SK-N-SH treated with all-trans-retinoic acid at 6 μM for 48 hours (cell line): ENCODE results near the gene PCDH9.

Experiments used
- ATAC-seq: fragments of 200-7000 bp; cut with Tn5 transposase; 3 replicates; pipeline ENCODE4 v1.9.1; 2020; ENCODE audit warnings: mild to moderate bottlenecking, moderate library complexity
- BACH2 ChIP-seq: fragments of 250-450 bp; sonication (Bioruptor Pico); IDR thresholded peaks from 2 replicates; pipeline ENCODE4 v1.9.0; 2021; ENCODE audit warnings: mild to moderate bottlenecking, borderline replicate concordance
- CREB5 ChIP-seq: fragments of 250-450 bp; sonication (Bioruptor Pico); IDR thresholded peaks from 2 replicates; pipeline ENCODE4 v1.5.1; 2020; ENCODE audit warnings: low read depth, mild to moderate bottlenecking, moderate library complexity
- CSDC2 ChIP-seq: fragments of 250-450 bp; sonication (Bioruptor Pico); IDR thresholded peaks from 2 replicates; pipeline ENCODE4 v1.5.0; 2020; ENCODE audit warnings: mild to moderate bottlenecking, moderate library complexity
- CSRNP3 ChIP-seq: fragments of 250-450 bp; sonication (Bioruptor Pico); IDR thresholded peaks from 2 replicates; pipeline ENCODE4 v1.5.1; 2021; ENCODE audit warnings: mild to moderate bottlenecking, moderate library complexity
- ESRRG ChIP-seq: fragments of 250-450 bp; sonication (Bioruptor Pico); IDR thresholded peaks from 2 replicates; pipeline ENCODE4 v1.6.1; 2021; ENCODE audit warnings: mild to moderate bottlenecking
- GLIS3 ChIP-seq: fragments of 250-450 bp; sonication (Bioruptor Pico); IDR thresholded peaks from 2 replicates; pipeline ENCODE4 v1.5.0; 2020; ENCODE audit warnings: mild to moderate bottlenecking, moderate library complexity
- ISL1 ChIP-seq: fragments of 250-450 bp; sonication (Bioruptor Pico); IDR thresholded peaks from 2 replicates; pipeline ENCODE4 v2.1.2; 2022; ENCODE audit warnings: mild to moderate bottlenecking, moderate library complexity
- OSR1 ChIP-seq: fragments of 250-450 bp; sonication (Bioruptor Pico); IDR thresholded peaks from 2 replicates; pipeline ENCODE4 v1.8.0; 2022; ENCODE audit warnings: moderate library complexity, mild to moderate bottlenecking, inconsistent platforms
- POU6F1 ChIP-seq: fragments of 250-450 bp; sonication (Bioruptor Pico); IDR thresholded peaks from 2 replicates; pipeline ENCODE4 v1.8.0; 2021; ENCODE audit warnings: low read depth, mild to moderate bottlenecking, moderate library complexity, borderline replicate concordance
- PPARA ChIP-seq: fragments of 250-450 bp; sonication (Bioruptor Pico); IDR thresholded peaks from 2 replicates; pipeline ENCODE4 v1.5.0; 2020; ENCODE audit warnings: mild to moderate bottlenecking, borderline replicate concordance
- RARB ChIP-seq: fragments of 250-450 bp; sonication (Bioruptor Pico); IDR thresholded peaks from 2 replicates; pipeline ENCODE4 v1.8.0; 2021; ENCODE audit warnings: mild to moderate bottlenecking, moderate library complexity
- SNAI2 ChIP-seq: fragments of 250-450 bp; sonication (Bioruptor Pico); IDR thresholded peaks from 2 replicates; pipeline ENCODE4 v1.5.0; 2020; ENCODE audit warnings: mild to moderate bottlenecking, moderate library complexity
- TCF4 ChIP-seq: fragments of 250-450 bp; sonication (Bioruptor Pico); IDR thresholded peaks from 2 replicates; pipeline ENCODE4 v1.8.0; 2021; ENCODE audit warnings: mild to moderate bottlenecking, moderate library complexity, borderline replicate concordance
- TOX ChIP-seq: fragments of 250-450 bp; sonication (Bioruptor Pico); IDR thresholded peaks from 2 replicates; pipeline ENCODE4 v1.8.0; 2021; ENCODE audit warnings: mild to moderate bottlenecking, moderate library complexity, borderline replicate concordance
- TSHZ2 ChIP-seq: fragments of 250-450 bp; sonication (Bioruptor Pico); IDR thresholded peaks from 2 replicates; pipeline ENCODE4 v1.5.0; 2020; ENCODE audit warnings: mild to moderate bottlenecking, moderate library complexity
- ZFP3 ChIP-seq: fragments of 250-450 bp; sonication (Bioruptor Pico); IDR thresholded peaks from 2 replicates; pipeline ENCODE4 v1.5.0; 2020; ENCODE audit warnings: mild to moderate bottlenecking, moderate library complexity
- ZFP30 ChIP-seq: fragments of 450-650 bp; formaldehyde crosslinking; IDR thresholded peaks from 2 replicates; pipeline ENCODE4 v1.5.0; 2022; ENCODE audit warnings: mild to moderate bottlenecking, moderate library complexity
- ZNF565 ChIP-seq: fragments of 450-650 bp; formaldehyde crosslinking; conservative IDR thresholded peaks from 2 replicates; pipeline ENCODE4 v1.5.0; 2020; ENCODE audit warnings: low read depth, mild to moderate bottlenecking, moderate library complexity
- ZNF70 ChIP-seq: fragments of 450-650 bp; formaldehyde crosslinking; IDR thresholded peaks from 2 replicates; pipeline ENCODE4 v1.5.0; 2020; ENCODE audit warnings: mild to moderate bottlenecking, moderate library complexity
- ZNF8 ChIP-seq: fragments of 450-650 bp; formaldehyde crosslinking; IDR thresholded peaks from 2 replicates; pipeline ENCODE4 v1.5.0; 2020; ENCODE audit warnings: mild to moderate bottlenecking, moderate library complexity

Gene PCDH9

GRCh38 chr13:67014399-67014798 lies 215.7 kb downstream of the PCDH9 start:
- no peak for ATAC-seq
- no peak for TF ChIP-seq TSHZ2 (CRISPR knock-in tag)
- no peak for TF ChIP-seq TCF4 (CRISPR knock-in tag)
- TF ChIP-seq CREB5 (CRISPR knock-in tag), result no peak
- TF ChIP-seq PPARA (CRISPR knock-in tag), result no peak
- no peak for TF ChIP-seq RARB (CRISPR knock-in tag)
- TF ChIP-seq ESRRG, result no peak
- no peak for TF ChIP-seq GLIS3 (CRISPR knock-in tag)
- TF ChIP-seq ZFP3 (CRISPR knock-in tag), result no peak
- TF ChIP-seq OSR1 (CRISPR knock-in tag), result no peak
- TF ChIP-seq ZFP30 (CRISPR knock-in tag), result no peak
- no peak for TF ChIP-seq TOX (CRISPR knock-in tag)
- no peak for TF ChIP-seq CSRNP3 (CRISPR knock-in tag)
- TF ChIP-seq POU6F1, result no peak
- TF ChIP-seq ISL1 (CRISPR knock-in tag), result no peak
- TF ChIP-seq ZNF70 (CRISPR knock-in tag), result no peak
- no peak for TF ChIP-seq SNAI2 (CRISPR knock-in tag)
- TF ChIP-seq ZNF8 (CRISPR knock-in tag), result no peak
- no peak for TF ChIP-seq BACH2 (CRISPR knock-in tag)
- TF ChIP-seq, all 23 proteins: peak for 0

GRCh38 chr13:67013709-67014108 lies 216.4 kb downstream of the PCDH9 start:
- ATAC-seq, result no peak
- TF ChIP-seq BACH2 (CRISPR knock-in tag) (no peak), CSRNP3 (CRISPR knock-in tag) (no peak), ZNF565 (CRISPR knock-in tag) (no peak), ESRRG (no peak), RARB (CRISPR knock-in tag) (no peak), CSDC2 (CRISPR knock-in tag) (no peak), TOX (CRISPR knock-in tag) (no peak), ZFP3 (CRISPR knock-in tag) (no peak), OSR1 (CRISPR knock-in tag) (no peak), PPARA (CRISPR knock-in tag) (no peak), POU6F1 (no peak)
